GM23338 (cell line): ENCODE results near the gene SDR42E2. TPM values are rescaled to one million over a fixed set of nuclear protein-coding genes. Genes with fewer than 3 reads are reported as not detected.
A peak's percentile ranks its signal among the peaks of the same experiment; 100 is the strongest.

ENCODE experiments used
- ATAC-seq: fragments of 200-7000 bp; cut with Tn5 transposase; 3 replicates; pipeline ENCODE4 v1.9.1; 2020
- DNase-seq: peaks from one replicate; pipeline ENCODE4 v3.0.0-alpha.2; 2015; ENCODE audit warnings: low spot score
- H2AFZ ChIP-seq: fragments of 200-600 bp; sonication (generic); 2 replicates; pipeline ENCODE4 v1.8.0; 2016; ENCODE audit warnings: antibody characterized with exemption, mild to moderate bottlenecking, moderate library complexity
- H3F3A ChIP-seq: fragments of 200-600 bp; sonication (generic); replicated peaks from 2 replicates; pipeline ENCODE4 v1.8.0; 2017; ENCODE audit warnings: antibody characterized with exemption, mixed run types, low read depth
- H3K27ac ChIP-seq: fragments of 200-600 bp; sonication (generic); 2 replicates; pipeline ENCODE4 v1.6.1; 2016; ENCODE audit warnings: low read depth
- H3K27me3 ChIP-seq: fragments of 200-600 bp; sonication (generic); 2 replicates; pipeline ENCODE4 v1.8.0; 2016; ENCODE audit warnings: mild to moderate bottlenecking, mixed run types, moderate library complexity; ENCODE audit not compliant: insufficient read depth
- H3K36me3 ChIP-seq: fragments of 200-600 bp; sonication (generic); 2 replicates; pipeline ENCODE4 v1.8.0; 2016; ENCODE audit warnings: mild to moderate bottlenecking; ENCODE audit not compliant: insufficient read depth
- H3K4me1 ChIP-seq: fragments of 200-600 bp; sonication (generic); 2 replicates; pipeline ENCODE4 v1.8.0; 2016; ENCODE audit warnings: mild to moderate bottlenecking, moderate library complexity; ENCODE audit not compliant: insufficient read depth
- H3K4me2 ChIP-seq: fragments of 200-600 bp; sonication (generic); 2 replicates; pipeline ENCODE4 v1.7.1; 2017; ENCODE audit warnings: mixed run types
- H3K4me3 ChIP-seq: fragments of 200-600 bp; sonication (generic); 2 replicates; pipeline ENCODE4 v1.6.1; 2016; ENCODE audit warnings: mixed run types
- H3K79me2 ChIP-seq: fragments of 200-600 bp; sonication (generic); replicated peaks from 2 replicates; pipeline ENCODE4 v1.8.0; 2017; ENCODE audit warnings: mild to moderate bottlenecking; ENCODE audit not compliant: insufficient read depth
- H3K9me2 ChIP-seq: fragments of 200-600 bp; sonication (generic); 2 replicates; pipeline ENCODE4 v1.8.0; 2017; ENCODE audit not compliant: insufficient read depth
- H4K20me1 ChIP-seq: fragments of 200-600 bp; sonication (generic); replicated peaks from 2 replicates; pipeline ENCODE4 v1.8.0; 2017; ENCODE audit warnings: mild to moderate bottlenecking; ENCODE audit not compliant: insufficient read depth
- H3K27ac Mint-ChIP-seq: 2 replicates; pipeline ENCODE4 v1.8.0; 2020; ENCODE audit warnings: inconsistent platforms, mild to moderate bottlenecking, moderate library complexity, mixed read lengths
- H3K27me3 Mint-ChIP-seq: 3 replicates; pipeline ENCODE4 v1.8.0; 2022; ENCODE audit warnings: low read depth, mild to moderate bottlenecking, moderate library complexity, mixed read lengths, inconsistent platforms; ENCODE audit not compliant: insufficient read depth, poor library complexity
- H3K36me3 Mint-ChIP-seq: 3 replicates; pipeline ENCODE4 v1.8.0; 2021; ENCODE audit warnings: low read depth, mild to moderate bottlenecking, inconsistent platforms, moderate library complexity, mixed read lengths
- H3K4me1 Mint-ChIP-seq: 3 replicates; pipeline ENCODE4 v1.8.0; 2020; ENCODE audit warnings: mild to moderate bottlenecking, inconsistent platforms, mixed read lengths
- H3K4me3 Mint-ChIP-seq: 3 replicates; pipeline ENCODE4 v1.8.0; 2021; ENCODE audit warnings: moderate library complexity, mild to moderate bottlenecking, inconsistent platforms, mixed read lengths
- H3K9me3 Mint-ChIP-seq: 3 replicates; pipeline ENCODE4 v1.8.0; 2020; ENCODE audit warnings: moderate library complexity, mild to moderate bottlenecking, inconsistent platforms, mixed read lengths
- CREB1 ChIP-seq: fragments of 250-450 bp; sonication (Bioruptor Pico); IDR thresholded peaks from 2 replicates; pipeline ENCODE4 v1.5.0; 2020; ENCODE audit warnings: low read depth, mild to moderate bottlenecking, moderate library complexity
- ETS1 ChIP-seq: IDR thresholded peaks from 2 replicates; pipeline ENCODE4 v1.6.1; 2016; ENCODE audit warnings: antibody characterized with exemption
- EZH2 ChIP-seq: fragments of 200-600 bp; sonication (generic); IDR thresholded peaks from one replicate; pipeline ENCODE4 v1.8.0; 2017; ENCODE audit warnings: antibody characterized with exemption, mild to moderate bottlenecking, low read depth; ENCODE audit not compliant: unreplicated experiment
- EZH2phosphoT487 ChIP-seq: fragments of 200-600 bp; sonication (generic); IDR thresholded peaks from one replicate; pipeline ENCODE4 v1.8.1; 2018; ENCODE audit warnings: antibody characterized with exemption; ENCODE audit not compliant: unreplicated experiment
- JUNB ChIP-seq: IDR thresholded peaks from one replicate; pipeline ENCODE4 v1.6.1; 2016; ENCODE audit warnings: antibody characterized with exemption; ENCODE audit not compliant: unreplicated experiment
- NANOG ChIP-seq: IDR thresholded peaks from 2 replicates; pipeline ENCODE4 v1.6.1; 2016; ENCODE audit warnings: antibody characterized with exemption, borderline replicate concordance
- REST ChIP-seq: IDR thresholded peaks from one replicate; pipeline ENCODE4 v1.6.1; 2018; ENCODE audit warnings: antibody characterized with exemption; ENCODE audit not compliant: unreplicated experiment
- ZNF114 ChIP-seq: fragments of 250-450 bp; sonication (Bioruptor Pico); IDR thresholded peaks from 2 replicates; pipeline ENCODE4 v1.5.0; 2020; ENCODE audit warnings: mild to moderate bottlenecking, moderate library complexity
- ZNF462 ChIP-seq: fragments of 250-450 bp; sonication (Bioruptor Pico); IDR thresholded peaks from 2 replicates; pipeline ENCODE4 v1.5.0; 2020; ENCODE audit warnings: mild to moderate bottlenecking, moderate library complexity
- polyA plus RNA-seq: library from polyadenylated mRNA; unstranded; fragments of >200 nt; fragmentation: Nextera tagmentation; extraction: Ambion mirVana; gene quantifications from 2 replicates; pipeline ENCODE4 v1.2.1, GENCODE V29; 2016
- total RNA-seq: library from RNA; depleted of rRNA; stranded (reverse); fragments of >200 nt; shearing (Covaris generic); gene quantifications from 2 replicates; pipeline ENCODE4 v1.2.3, GENCODE V29; 2014

Gene SDR42E2
- total and polyA plus RNA-seq, 2 experiments from 2014 or later = 0.15 TPM; not detected in 1

GRCh38 chr16:22229889-22230288 is 67.6 kb downstream of the SDR42E2 start (continued):
- TF ChIP-seq ZNF114 (CRISPR knock-in tag) (no peak), CREB1 (CRISPR knock-in tag) (no peak), EZH2 (no peak), REST (no peak)

- H3K4me1 Mint-ChIP-seq = no peaks in the 10 kb centered on the region; the same call in 2 of the 3 replicates
- H3K36me3 Mint-ChIP-seq = peaks cover 24% of the 10 kb centered on the region
- no peak for TF ChIP-seq ZNF462
- TF ChIP-seq EZH2 = no peak
- TF ChIP-seq NANOG = no peak
- TF ChIP-seq EZH2phosphoT487 = no peak
- TF ChIP-seq ETS1 = no peak
- no peak for TF ChIP-seq JUNB
- TF ChIP-seq REST = no peak
Measured at GRCh38 chr16:22232277-22233036, 70.2 kb downstream of the SDR42E2 start.

More at GRCh38 chr16:22232277-22233036, 70.2 kb downstream of the SDR42E2 start:
- H3K27ac Mint-ChIP-seq = 0 out of 2 replicates have a peak overlapping the region, but pooled peaks have one; percentile 17
- ATAC-seq (no peak), DNase-seq (no peak)
- peaks cover 8% of the 10 kb centered on the region; the same call in 1 of the 2 replicates for H3K79me2 ChIP-seq
- H3F3A ChIP-seq = no peaks in the 10 kb centered on the region
- H3K27me3 Mint-ChIP-seq = peaks cover 4% of the 10 kb centered on the region
- no peaks in the 10 kb centered on the region; the same call in 2 of the 3 replicates for H3K9me3 Mint-ChIP-seq
- no peak overlapping the region for H3K4me2 ChIP-seq
- H3K36me3 ChIP-seq = peaks cover 2% of the 10 kb centered on the region; the same call in 1 of the 2 replicates
- no peaks in the 10 kb centered on the region; the same call in 1 of the 2 replicates for H4K20me1 ChIP-seq
- H3K9me2 ChIP-seq = no peaks in the 10 kb centered on the region
- no peaks in the 10 kb centered on the region for H3K27me3 ChIP-seq
- no peak overlapping the region for H3K4me3 Mint-ChIP-seq
- no peak overlapping the region for H2AFZ ChIP-seq
- H3K27ac ChIP-seq = no peak overlapping the region
- no peak overlapping the region for H3K4me3 ChIP-seq
- H3K4me1 ChIP-seq = no peaks in the 10 kb centered on the region
